Activated CD4-positive, CD25-positive, alpha-beta regulatory T cell treated with anti-CD3 and anti-CD28 coated beads, Interleukin-2, amount 50 U/mL, for 24 hours (primary cell): ENCODE measurements around the gene UGT2B7.
"Not testable (repeated sequence)": the region's sequence is repeated elsewhere in the genome, so short reads cannot be mapped to it uniquely, and the experiment has no call there.

ENCODE experiments used
- ATAC-seq, 2 donors: fragments of 150-1000 bp; cut with Tn5 transposase; one replicate each; pipeline ENCODE4 v1.10.0; 2021; ENCODE audit warnings: mild to moderate bottlenecking in 1 of 2, moderate library complexity in 1 of 2

The UGT2B7 gene

GRCh38 chr4:69089388-69089787, 6.9 kb upstream of the UGT2B7 start:
- ATAC-seq = no peak

- ATAC-seq = no peak
These were observed 4.1 kb upstream of the UGT2B7 start for GRCh38 chr4:69092190-69092589.

- no peak for ATAC-seq
These were observed 3.2 kb upstream of the UGT2B7 start for GRCh38 chr4:69092980-69093568.

GRCh38 chr4:69093681-69094080, 2.6 kb upstream of the UGT2B7 start:
- ATAC-seq = no peak

GRCh38 chr4:69095301-69095731, 958 bp upstream of the UGT2B7 start:
- no peak for ATAC-seq

- no peak for ATAC-seq
These were observed 536 bp downstream of the UGT2B7 start for GRCh38 chr4:69096810-69097209.

GRCh38 chr4:69098470-69098869, 2.2 kb downstream of the UGT2B7 start:
- ATAC-seq = no peak

- ATAC-seq = no peak
These were observed 3.6 kb downstream of the UGT2B7 start for GRCh38 chr4:69099910-69100309.

GRCh38 chr4:69102668-69103067, 6.4 kb downstream of the UGT2B7 start:
- ATAC-seq = not testable (repeated sequence)

GRCh38 chr4:69104719-69105275, 8.5 kb downstream of the UGT2B7 start:
- ATAC-seq = no peak

GRCh38 chr4:69115151-69115850, 19.0 kb downstream of the UGT2B7 start:
- not testable (repeated sequence) for ATAC-seq

- no peak for ATAC-seq
These were observed 19.6 kb downstream of the UGT2B7 start for GRCh38 chr4:69115851-69116213.

GRCh38 chr4:69116645-69117321, 20.5 kb downstream of the UGT2B7 start:
- no peak for ATAC-seq

GRCh38 chr4:69120870-69121269, 24.6 kb downstream of the UGT2B7 start:
- ATAC-seq = no peak

- ATAC-seq = no peak
These were observed 26.2 kb downstream of the UGT2B7 start for GRCh38 chr4:69122476-69122875.

- ATAC-seq = no peak
These were observed 28.7 kb downstream of the UGT2B7 start for GRCh38 chr4:69124941-69125340.

GRCh38 chr4:69126024-69126423, 29.8 kb downstream of the UGT2B7 start:
- ATAC-seq = no peak

GRCh38 chr4:69133993-69134392, 37.7 kb downstream of the UGT2B7 start:
- ATAC-seq = no peak

- ATAC-seq = no peak
These were observed 38.2 kb downstream of the UGT2B7 start for GRCh38 chr4:69134471-69134870.

GRCh38 chr4:69141320-69141719, 45.0 kb downstream of the UGT2B7 start:
- ATAC-seq = no peak

GRCh38 chr4:69147334-69147733, 51.1 kb downstream of the UGT2B7 start:
- ATAC-seq = no peak

GRCh38 chr4:69154021-69154420, 57.7 kb downstream of the UGT2B7 start:
- no peak for ATAC-seq

GRCh38 chr4:69156913-69157312, 60.6 kb downstream of the UGT2B7 start:
- no peak for ATAC-seq
